Stimulated activated CD8-positive, alpha-beta memory T cell treated with anti-CD3 and anti-CD28 coated beads, Interleukin-4, amount 100 ng/mL, for 4 hours (primary cell): ENCODE results near the gene ITM2B.
"Not testable (repeated sequence)": the region's sequence is repeated elsewhere in the genome, so short reads cannot be mapped to it uniquely, and the experiment has no call there.

Source experiments
- DNase-seq, 2 donors: peaks; one replicate each; pipeline ENCODE4 v3.0.0-alpha.2; 2020; ENCODE audit warnings: low read depth in 2 of 2, low spot score in 1 of 2

Gene ITM2B

GRCh38 chr13:48224701-48225100 lies 8.3 kb upstream of the ITM2B start:
- DNase-seq: no peak

- no peak for DNase-seq
These were observed 2.5 kb upstream of the ITM2B start for GRCh38 chr13:48230541-48230940.

- no peak for DNase-seq
These were observed 1.9 kb upstream of the ITM2B start for GRCh38 chr13:48231080-48231479.

GRCh38 chr13:48231933-48232332 lies 1.1 kb upstream of the ITM2B start:
- no peak for DNase-seq

- no peak for DNase-seq
These were observed 473 bp upstream of the ITM2B start for GRCh38 chr13:48232420-48233045.

GRCh38 chr13:48233889-48234488 lies 983 bp downstream of the ITM2B start:
- DNase-seq: no peak

- no peak for DNase-seq
These were observed 1.7 kb downstream of the ITM2B start for GRCh38 chr13:48234566-48235340.

GRCh38 chr13:48235341-48236135 lies 2.5 kb downstream of the ITM2B start:
- no peak for DNase-seq

- DNase-seq: no peak
These were observed 3.7 kb downstream of the ITM2B start for GRCh38 chr13:48236528-48237353.

- DNase-seq: not testable (repeated sequence)
These were observed 6.4 kb downstream of the ITM2B start for GRCh38 chr13:48239369-48239768.

- no peak for DNase-seq
These were observed 8.6 kb downstream of the ITM2B start for GRCh38 chr13:48241651-48242050.

GRCh38 chr13:48242677-48243076 lies 9.7 kb downstream of the ITM2B start:
- no peak for DNase-seq

GRCh38 chr13:48244159-48244558 lies 11.2 kb downstream of the ITM2B start:
- no peak for DNase-seq

- no peak for DNase-seq
These were observed 13.1 kb downstream of the ITM2B start for GRCh38 chr13:48246102-48246501.

GRCh38 chr13:48249018-48249417 lies 16.0 kb downstream of the ITM2B start:
- no peak for DNase-seq

- no peak for DNase-seq
These were observed 18.6 kb downstream of the ITM2B start for GRCh38 chr13:48251611-48252081.

GRCh38 chr13:48252176-48252575 lies 19.2 kb downstream of the ITM2B start:
- DNase-seq: no peak

- no peak for DNase-seq
These were observed 20.8 kb downstream of the ITM2B start for GRCh38 chr13:48253849-48254248.

- DNase-seq: no peak
These were observed 22.1 kb downstream of the ITM2B start for GRCh38 chr13:48255090-48255489.

- DNase-seq: no peak
These were observed 22.9 kb downstream of the ITM2B start for GRCh38 chr13:48255954-48256353.

GRCh38 chr13:48258002-48258401 lies 25.0 kb downstream of the ITM2B start:
- DNase-seq: no peak
